Mucosa of stomach (tissue), 1 donor: ENCODE results near the gene TMEM132C.

Experiments used
- H3K27me3 ChIP-seq: one replicate; pipeline ENCODE4 v1.7.0; 2013; ENCODE audit warnings: mild to moderate bottlenecking, low read length; ENCODE audit not compliant: control insufficient read depth, insufficient read depth
- H3K36me3 ChIP-seq: one replicate; pipeline ENCODE4 v1.7.0; 2013; ENCODE audit warnings: low read length; ENCODE audit not compliant: control insufficient read depth, insufficient read depth
- H3K4me1 ChIP-seq: one replicate; pipeline ENCODE4 v1.7.0; 2013; ENCODE audit warnings: mild to moderate bottlenecking, low read length; ENCODE audit not compliant: control insufficient read depth, insufficient read depth
- H3K4me3 ChIP-seq: one replicate; pipeline ENCODE4 v1.7.0; 2013; ENCODE audit warnings: low read length
- H3K9ac ChIP-seq: one replicate; pipeline ENCODE4 v1.7.0; 2013; ENCODE audit warnings: mild to moderate bottlenecking, low read length, moderate library complexity
- H3K9me3 ChIP-seq: one replicate; pipeline ENCODE4 v1.7.0; 2013; ENCODE audit warnings: mild to moderate bottlenecking, low read length, moderate library complexity; ENCODE audit not compliant: control insufficient read depth
- donor health status: Pancreatic carcinoma.

The TMEM132C gene

GRCh38 chr12:128325646-128326045 is 58.7 kb downstream of the TMEM132C start:
- H3K27me3 ChIP-seq = no peaks in the 10 kb centered on the region
- H3K9ac ChIP-seq = no peak overlapping the region
- H3K4me3 ChIP-seq = no peak overlapping the region
- H3K36me3 ChIP-seq = no peaks in the 10 kb centered on the region
- no peaks in the 10 kb centered on the region for H3K4me1 ChIP-seq
- no peaks in the 10 kb centered on the region for H3K9me3 ChIP-seq

GRCh38 chr12:128326406-128326805 is 59.4 kb downstream of the TMEM132C start:
- Histone ChIP-seq H3K9me3 (no peaks in the 10 kb centered on the region), H3K27me3 (no peaks in the 10 kb centered on the region), H3K4me3 (no peak overlapping the region), H3K9ac (no peak overlapping the region), H3K36me3 (no peaks in the 10 kb centered on the region), H3K4me1 (no peaks in the 10 kb centered on the region)

- Histone ChIP-seq H3K4me3 (no peak overlapping the region), H3K4me1 (no peaks in the 10 kb centered on the region), H3K9me3 (no peaks in the 10 kb centered on the region), H3K9ac (no peak overlapping the region), H3K36me3 (no peaks in the 10 kb centered on the region), H3K27me3 (no peaks in the 10 kb centered on the region)
Observed at GRCh38 chr12:128328961-128329360, 62.0 kb downstream of the TMEM132C start.

- no peaks in the 10 kb centered on the region for H3K9me3 ChIP-seq
Observed at GRCh38 chr12:128336204-128337070, 69.5 kb downstream of the TMEM132C start.

GRCh38 chr12:128337071-128337345 is 70.0 kb downstream of the TMEM132C start:
- H3K9ac ChIP-seq = no peak overlapping the region
- no peaks in the 10 kb centered on the region for H3K4me1 ChIP-seq
- H3K9me3 ChIP-seq = no peaks in the 10 kb centered on the region
- no peaks in the 10 kb centered on the region for H3K36me3 ChIP-seq
- no peaks in the 10 kb centered on the region for H3K27me3 ChIP-seq
- no peak overlapping the region for H3K4me3 ChIP-seq

More at GRCh38 chr12:128336204-128337070, 69.5 kb downstream of the TMEM132C start:
- Histone ChIP-seq H3K27me3 (no peaks in the 10 kb centered on the region), H3K36me3 (no peaks in the 10 kb centered on the region), H3K4me1 (no peaks in the 10 kb centered on the region), H3K4me3 (no peak overlapping the region), H3K9ac (no peak overlapping the region)

GRCh38 chr12:128337431-128338170 is 70.6 kb downstream of the TMEM132C start:
- Histone ChIP-seq H3K9ac (no peak overlapping the region), H3K9me3 (no peaks in the 10 kb centered on the region), H3K4me1 (no peaks in the 10 kb centered on the region), H3K36me3 (no peaks in the 10 kb centered on the region), H3K27me3 (no peaks in the 10 kb centered on the region), H3K4me3 (no peak overlapping the region)

GRCh38 chr12:128338386-128339125 is 71.6 kb downstream of the TMEM132C start:
- no peaks in the 10 kb centered on the region for H3K27me3 ChIP-seq

GRCh38 chr12:128339126-128339520 is 72.2 kb downstream of the TMEM132C start:
- Histone ChIP-seq H3K27me3 (no peaks in the 10 kb centered on the region), H3K4me3 (no peak overlapping the region)

More at GRCh38 chr12:128338386-128339125, 71.6 kb downstream of the TMEM132C start:
- Histone ChIP-seq H3K36me3 (no peaks in the 10 kb centered on the region), H3K4me3 (no peak overlapping the region), H3K4me1 (no peaks in the 10 kb centered on the region), H3K9ac (no peak overlapping the region), H3K9me3 (no peaks in the 10 kb centered on the region)

GRCh38 chr12:128339631-128340030 is 72.7 kb downstream of the TMEM132C start:
- no peaks in the 10 kb centered on the region for H3K36me3 ChIP-seq
- no peaks in the 10 kb centered on the region for H3K27me3 ChIP-seq
- H3K9me3 ChIP-seq = no peaks in the 10 kb centered on the region
- H3K9ac ChIP-seq = no peak overlapping the region
- H3K4me3 ChIP-seq = no peak overlapping the region
- H3K4me1 ChIP-seq = no peaks in the 10 kb centered on the region

More at GRCh38 chr12:128339126-128339520, 72.2 kb downstream of the TMEM132C start:
- no peak overlapping the region for H3K9ac ChIP-seq
- no peaks in the 10 kb centered on the region for H3K4me1 ChIP-seq
- H3K9me3 ChIP-seq = no peaks in the 10 kb centered on the region
- H3K36me3 ChIP-seq = no peaks in the 10 kb centered on the region

- Histone ChIP-seq H3K9ac (no peak overlapping the region), H3K9me3 (no peaks in the 10 kb centered on the region), H3K27me3 (no peaks in the 10 kb centered on the region), H3K36me3 (no peaks in the 10 kb centered on the region), H3K4me3 (no peak overlapping the region), H3K4me1 (no peaks in the 10 kb centered on the region)
Observed at GRCh38 chr12:128353301-128353700, 86.3 kb downstream of the TMEM132C start.

GRCh38 chr12:128356547-128356946 is 89.6 kb downstream of the TMEM132C start:
- no peak overlapping the region for H3K9ac ChIP-seq
- H3K4me3 ChIP-seq = no peak overlapping the region
- H3K4me1 ChIP-seq = no peaks in the 10 kb centered on the region

More at GRCh38 chr12:128356547-128356946, 89.6 kb downstream of the TMEM132C start:
- H3K9me3 ChIP-seq = no peaks in the 10 kb centered on the region
- no peaks in the 10 kb centered on the region for H3K36me3 ChIP-seq
- H3K27me3 ChIP-seq = no peaks in the 10 kb centered on the region
